Breast epithelium (tissue), 3 donors: ENCODE results near the gene BAG3.
"Not testable (repeated sequence)": the region's sequence is repeated elsewhere in the genome, so short reads cannot be mapped to it uniquely, and the experiment has no call there.

Source experiments
- CTCF ChIP-seq, 3 donors: fragments of 450-650 bp; IDR thresholded peaks; one replicate each; pipeline ENCODE4 v1.5.1; 2016 to 2017; ENCODE audit warnings: antibody characterized with exemption in 3 of 3, mild to moderate bottlenecking in 3 of 3, moderate library complexity in 3 of 3
- POLR2A ChIP-seq: fragments of 450-650 bp; IDR thresholded peaks from one replicate; pipeline ENCODE4 v1.6.1; 2016; ENCODE audit warnings: antibody characterized with exemption, mild to moderate bottlenecking, moderate library complexity

DNA sequence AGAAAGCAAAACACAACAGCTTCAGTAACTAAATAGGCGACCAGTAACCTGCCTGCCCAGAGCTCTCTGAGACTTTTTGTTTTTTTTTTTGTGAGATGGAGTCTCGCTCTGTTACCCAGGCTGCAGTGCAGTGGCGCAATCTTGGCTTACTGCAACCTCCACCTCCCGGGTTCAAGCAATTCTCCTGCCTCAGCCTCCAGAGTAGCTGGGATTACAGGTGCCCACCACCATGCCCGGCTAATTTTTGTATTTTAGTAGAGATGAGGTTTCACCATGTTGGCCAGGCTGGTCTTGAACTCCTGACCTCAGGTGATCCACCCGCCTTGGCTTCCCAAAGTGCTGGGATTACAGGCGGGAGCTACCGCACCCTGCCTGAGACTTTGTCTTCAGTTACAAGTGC, 31.4 kb upstream of the BAG3 start:
- not testable (repeated sequence) for TF ChIP-seq CTCF (IDR thresholded peaks at IDR 0.05); POLR2A
